ENCODE results near the gene PRKAG2.

DNA sequence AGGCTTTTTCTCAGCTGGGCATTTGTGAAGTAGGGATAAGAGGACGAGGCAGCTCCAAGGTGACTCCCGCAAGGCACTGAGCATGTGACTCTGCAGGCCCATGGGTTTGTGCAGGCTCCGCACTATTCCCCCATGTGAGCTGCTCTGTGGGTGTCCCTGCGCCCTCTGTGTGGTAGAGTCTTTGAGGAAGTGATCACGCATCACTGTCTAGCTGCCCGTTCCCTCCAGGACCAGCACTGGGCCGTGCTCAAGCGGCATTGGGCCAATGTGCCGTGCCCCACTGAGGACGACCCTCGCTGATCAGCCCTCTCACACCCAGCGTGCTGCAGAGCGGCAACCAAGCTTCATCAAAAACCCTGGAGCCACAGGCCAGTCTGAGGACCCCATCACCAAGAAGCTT, 7.5 kb downstream of the PRKAG2 start:
- TF ChIP-seq, protein P1, sequence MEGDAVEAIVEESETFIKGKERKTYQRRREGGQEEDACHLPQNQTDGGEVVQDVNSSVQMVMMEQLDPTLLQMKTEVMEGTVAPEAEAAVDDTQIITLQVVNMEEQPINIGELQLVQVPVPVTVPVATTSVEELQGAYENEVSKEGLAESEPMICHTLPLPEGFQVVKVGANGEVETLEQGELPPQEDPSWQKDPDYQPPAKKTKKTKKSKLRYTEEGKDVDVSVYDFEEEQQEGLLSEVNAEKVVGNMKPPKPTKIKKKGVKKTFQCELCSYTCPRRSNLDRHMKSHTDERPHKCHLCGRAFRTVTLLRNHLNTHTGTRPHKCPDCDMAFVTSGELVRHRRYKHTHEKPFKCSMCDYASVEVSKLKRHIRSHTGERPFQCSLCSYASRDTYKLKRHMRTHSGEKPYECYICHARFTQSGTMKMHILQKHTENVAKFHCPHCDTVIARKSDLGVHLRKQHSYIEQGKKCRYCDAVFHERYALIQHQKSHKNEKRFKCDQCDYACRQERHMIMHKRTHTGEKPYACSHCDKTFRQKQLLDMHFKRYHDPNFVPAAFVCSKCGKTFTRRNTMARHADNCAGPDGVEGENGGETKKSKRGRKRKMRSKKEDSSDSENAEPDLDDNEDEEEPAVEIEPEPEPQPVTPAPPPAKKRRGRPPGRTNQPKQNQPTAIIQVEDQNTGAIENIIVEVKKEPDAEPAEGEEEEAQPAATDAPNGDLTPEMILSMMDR (IDR thresholded peaks at IDR 0.05; ENCODE audit: low read depth, low read length), result no peak
- TF ChIP-seq EZH2phosphoT487 (IDR thresholded peaks at IDR 0.05; ENCODE audit: low read depth), result no peak
